ENCODE data around the gene SCN4A. TPM values are rescaled to one million over a fixed set of nuclear protein-coding genes. Genes with fewer than 3 reads are reported as not detected.
"Not testable (repeated sequence)": the region's sequence is repeated elsewhere in the genome, so short reads cannot be mapped to it uniquely, and the experiment has no call there.

SCN4A gene
- total RNA-seq, 1 donor from 2014 or later: 0.07 TPM

- DNase-seq (ENCODE audit: low read depth, low spot score): no peak
Observed at GRCh38 chr17:63917646-63918045, 55.1 kb downstream of the SCN4A start.

GRCh38 chr17:63917206-63917605 is 55.5 kb downstream of the SCN4A start:
- not testable (repeated sequence) for DNase-seq (ENCODE audit: low read depth, low spot score)

- no peak for DNase-seq (ENCODE audit: low read depth, low spot score)
Observed at GRCh38 chr17:63916566-63917185, 56.0 kb downstream of the SCN4A start.

- not testable (repeated sequence) for DNase-seq (ENCODE audit: low read depth, low spot score)
Observed at GRCh38 chr17:63915753-63916152, 57.0 kb downstream of the SCN4A start.

GRCh38 chr17:63914471-63914870 is 58.2 kb downstream of the SCN4A start:
- no peak for DNase-seq (ENCODE audit: low read depth, low spot score)

GRCh38 chr17:63911657-63912100 is 61.0 kb downstream of the SCN4A start:
- DNase-seq (ENCODE audit: low read depth, low spot score): no peak

GRCh38 chr17:63911041-63911635 is 61.6 kb downstream of the SCN4A start, which contains the start of gene CSHL1:
Gene CSHL1, minus strand, starts transcription at chr17:63911258. Its CDS starts 62 bp downstream, at chr17:63911196.
- DNase-seq (ENCODE audit: low read depth, low spot score): no peak

GRCh38 chr17:63910096-63910495 is 62.6 kb downstream of the SCN4A start:
- DNase-seq (ENCODE audit: low read depth, low spot score): no peak

- not testable (repeated sequence) for DNase-seq (ENCODE audit: low read depth, low spot score)
Observed at GRCh38 chr17:63909586-63909985, 63.1 kb downstream of the SCN4A start.

- DNase-seq (ENCODE audit: low read depth, low spot score): not testable (repeated sequence)
Observed at GRCh38 chr17:63907161-63907778, 65.4 kb downstream of the SCN4A start.

GRCh38 chr17:63904796-63905195 is 67.9 kb downstream of the SCN4A start:
- DNase-seq (ENCODE audit: low read depth, low spot score): not testable (repeated sequence)

- DNase-seq (ENCODE audit: low read depth, low spot score): not testable (repeated sequence)
Observed at GRCh38 chr17:63903787-63904201, 68.9 kb downstream of the SCN4A start.

- not testable (repeated sequence) for DNase-seq (ENCODE audit: low read depth, low spot score)
Observed at GRCh38 chr17:63901971-63902370, 70.7 kb downstream of the SCN4A start.

GRCh38 chr17:63898899-63899798 is 73.6 kb downstream of the SCN4A start:
- not testable (repeated sequence) for DNase-seq (ENCODE audit: low read depth, low spot score)

GRCh38 chr17:63896524-63897354 is 76.0 kb downstream of the SCN4A start, which contains the start of gene CSH1:
Gene CSH1, minus strand, starts transcription at chr17:63896574. Its CDS starts 63 bp downstream, at chr17:63896511.
- not testable (repeated sequence) for DNase-seq (ENCODE audit: low read depth, low spot score)

- DNase-seq (ENCODE audit: low read depth, low spot score): not testable (repeated sequence)
Observed at GRCh38 chr17:63894821-63895220, 77.9 kb downstream of the SCN4A start.

GRCh38 chr17:63894021-63894420 is 78.7 kb downstream of the SCN4A start:
- not testable (repeated sequence) for DNase-seq (ENCODE audit: low read depth, low spot score)

GRCh38 chr17:63892316-63893037 is 80.2 kb downstream of the SCN4A start:
- DNase-seq (ENCODE audit: low read depth, low spot score): not testable (repeated sequence)

GRCh38 chr17:63889026-63889848 is 83.5 kb downstream of the SCN4A start:
- DNase-seq (ENCODE audit: low read depth, low spot score): not testable (repeated sequence)
